Neural cell (in vitro differentiated cells): ENCODE data around the gene ZNF462. TPM values are rescaled to one million over a fixed set of nuclear protein-coding genes. Genes with fewer than 3 reads are reported as not detected.

ENCODE experiments used
- H2AFZ ChIP-seq: fragments of 200-600, 300-800 bp; sonication (generic), shearing (Covaris generic); 2 replicates; pipeline ENCODE4 v1.6.0; 2014; ENCODE audit warnings: low read depth, mild to moderate bottlenecking, antibody characterized with exemption, low read length, moderate library complexity
- H3F3A ChIP-seq: fragments of 200-600 bp; shearing (Covaris generic); 2 replicates; pipeline ENCODE4 v1.6.1; 2016; ENCODE audit warnings: mild to moderate bottlenecking, moderate library complexity, mixed read lengths, antibody characterized with exemption, low read length; ENCODE audit not compliant: insufficient read depth, poor library complexity, severe bottlenecking
- H3K27ac ChIP-seq: fragments of 200-600, 300-800 bp; sonication (generic), shearing (Covaris generic); 2 replicates; pipeline ENCODE4 v1.5.1; 2014; ENCODE audit warnings: mild to moderate bottlenecking, low read length, moderate library complexity
- H3K27me3 ChIP-seq: fragments of 300-800, 200-600 bp; sonication (generic), shearing (Covaris generic); 2 replicates; pipeline ENCODE4 v1.6.0; 2014; ENCODE audit warnings: mild to moderate bottlenecking, low read depth, low read length, moderate library complexity; ENCODE audit not compliant: insufficient read depth
- H3K36me3 ChIP-seq: fragments of 300-800, 200-600 bp; sonication (generic), shearing (Covaris generic); 2 replicates; pipeline ENCODE4 v1.5.1; 2014; ENCODE audit warnings: mild to moderate bottlenecking, antibody characterized with exemption, low read length, moderate library complexity; ENCODE audit not compliant: insufficient read depth
- H3K4me2 ChIP-seq: fragments of 300-800, 200-600 bp; sonication (generic), shearing (Covaris generic); 2 replicates; pipeline ENCODE4 v1.6.0; 2014; ENCODE audit warnings: mild to moderate bottlenecking, low read length
- H3K4me3 ChIP-seq: fragments of 300-800, 200-600 bp; sonication (generic), shearing (Covaris generic); 2 replicates; pipeline ENCODE4 v1.5.1; 2014; ENCODE audit warnings: mild to moderate bottlenecking, low read length, moderate library complexity
- H3K79me2 ChIP-seq: fragments of 200-600 bp; shearing (Covaris generic); replicated peaks from 2 replicates; pipeline ENCODE4 v1.6.0; 2014; ENCODE audit warnings: mild to moderate bottlenecking, low read length, moderate library complexity; ENCODE audit not compliant: insufficient read depth
- H3K9ac ChIP-seq: fragments of 300-800, 200-600 bp; sonication (generic), shearing (Covaris generic); 2 replicates; pipeline ENCODE4 v1.6.1; 2016; ENCODE audit warnings: mild to moderate bottlenecking, low read length, mixed read lengths
- H3K9me2 ChIP-seq: fragments of 200-600 bp; shearing (Covaris generic); 2 replicates; pipeline ENCODE4 v1.6.1; 2016; ENCODE audit warnings: mild to moderate bottlenecking, low read length, mixed read lengths; ENCODE audit not compliant: insufficient read depth
- H3K9me3 ChIP-seq: fragments of 200-600, 300-800 bp; sonication (generic), shearing (Covaris generic); 2 replicates; pipeline ENCODE4 v1.6.1; 2016; ENCODE audit warnings: mild to moderate bottlenecking, mixed run types, low read length, moderate library complexity, mixed read lengths
- H4K20me1 ChIP-seq: fragments of 200-600 bp; shearing (Covaris generic); 2 replicates; pipeline ENCODE4 v1.6.1; 2016; ENCODE audit warnings: mild to moderate bottlenecking, mixed run types; ENCODE audit not compliant: insufficient read depth
- CTCF ChIP-seq: fragments of 450-650 bp; IDR thresholded peaks from 2 replicates; pipeline ENCODE4 v1.5.1; 2014; ENCODE audit warnings: antibody characterized with exemption, mild to moderate bottlenecking, moderate library complexity; ENCODE audit not compliant: poor library complexity, severe bottlenecking
- EP300 ChIP-seq: fragments of 450-650 bp; conservative IDR thresholded peaks from 2 replicates; pipeline ENCODE4 v1.6.1; 2014; ENCODE audit warnings: antibody characterized with exemption, mild to moderate bottlenecking, moderate library complexity; ENCODE audit not compliant: poor library complexity, severe bottlenecking
- EZH2 ChIP-seq: fragments of 200-600, 300-800 bp; shearing (Covaris generic), sonication (generic); IDR thresholded peaks from 2 replicates; pipeline ENCODE4 v1.6.1; 2014; ENCODE audit warnings: antibody characterized with exemption, low read length, borderline replicate concordance, mild to moderate bottlenecking; ENCODE audit not compliant: insufficient read depth, poor library complexity, severe bottlenecking
- MXI1 ChIP-seq: fragments of 450-650 bp; conservative IDR thresholded peaks from 2 replicates; pipeline ENCODE4 v1.6.1; 2014; ENCODE audit warnings: antibody characterized with exemption, mild to moderate bottlenecking; ENCODE audit not compliant: poor library complexity, severe bottlenecking
- POLR2AphosphoS5 ChIP-seq: IDR thresholded peaks from 2 replicates; pipeline ENCODE4 v1.6.1; 2012
- RAD21 ChIP-seq: fragments of 450-650 bp; conservative IDR thresholded peaks from 2 replicates; pipeline ENCODE4 v1.6.1; 2014; ENCODE audit warnings: antibody characterized with exemption, mild to moderate bottlenecking, moderate library complexity
- REST ChIP-seq: IDR thresholded peaks from 2 replicates; pipeline ENCODE4 v1.6.1; 2012; ENCODE audit warnings: borderline replicate concordance
- SMC3 ChIP-seq: fragments of 450-650 bp; conservative IDR thresholded peaks from 2 replicates; pipeline ENCODE4 v1.6.1; 2014; ENCODE audit warnings: antibody characterized with exemption, mild to moderate bottlenecking, moderate library complexity; ENCODE audit not compliant: poor library complexity
- TAF1 ChIP-seq: IDR thresholded peaks from 2 replicates; pipeline ENCODE4 v1.6.1; 2012; ENCODE audit warnings: low read depth
- polyA plus RNA-seq: library from polyadenylated mRNA; depleted of rRNA; stranded (reverse); fragments of >200 nt; gene quantifications from 2 replicates; pipeline ENCODE4 v1.2.3, GENCODE V29; 2014

Gene ZNF462
- polyA plus RNA-seq, 1 donor from 2014 or later: 9.1 TPM

DNA sequence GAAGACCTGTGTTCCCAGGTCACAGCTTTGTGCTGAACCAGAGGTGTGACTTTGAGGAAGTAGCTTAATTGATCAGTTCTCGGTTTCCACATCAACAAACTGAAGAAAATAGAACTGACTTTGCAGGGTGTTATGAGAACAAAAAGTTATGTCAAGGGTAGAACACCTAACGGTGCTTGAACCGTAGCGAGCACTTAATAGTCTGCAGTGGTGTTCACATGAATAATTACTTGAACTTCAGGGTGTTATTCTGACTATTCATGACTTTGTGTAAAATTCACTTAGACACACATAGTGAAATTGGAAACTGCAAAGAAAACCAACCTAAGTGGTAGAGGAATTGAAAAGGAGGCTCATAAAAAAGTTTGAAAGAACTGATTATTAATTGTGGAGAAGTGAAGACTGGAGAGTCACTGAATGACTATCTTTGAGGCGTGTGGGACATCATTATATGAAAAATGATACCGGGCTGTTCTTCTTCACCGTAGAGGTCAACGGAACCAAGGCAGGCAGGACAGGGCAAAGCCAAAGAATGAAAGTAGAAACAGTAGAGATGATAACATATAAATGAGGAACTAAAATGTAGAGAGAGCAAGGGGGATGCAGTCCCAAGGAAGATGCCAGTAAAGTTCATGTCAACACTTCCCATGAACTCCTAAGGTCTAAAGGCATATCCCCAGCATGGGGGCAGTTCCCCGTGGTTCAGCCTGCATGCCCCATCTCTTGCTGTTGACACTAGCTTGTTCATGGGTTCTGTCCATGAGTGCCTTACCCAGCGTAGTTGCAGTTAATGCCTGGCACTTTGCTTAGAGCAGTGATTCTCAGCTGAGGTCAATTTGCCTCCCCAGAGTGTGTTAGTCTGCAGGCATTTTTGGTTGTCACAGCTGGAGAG, 118.7 kb downstream of the ZNF462 start:
- Histone ChIP-seq H3K9me2 (no peaks in the 10 kb centered on the region), H3K9me3 (no peaks in the 10 kb centered on the region), H3K4me2 (no peak overlapping the region), H3K4me3 (no peak overlapping the region), H3K79me2 (no peaks in the 10 kb centered on the region), H4K20me1 (no peaks in the 10 kb centered on the region), H2AFZ (no peak overlapping the region), H3K27ac (no peak overlapping the region), H3K9ac (no peak overlapping the region), H3F3A (no peaks in the 10 kb centered on the region), H3K27me3 (no peaks in the 10 kb centered on the region), H3K36me3 (peaks cover 28% of the 10 kb centered on the region)
- TF ChIP-seq CTCF: no peak
- TF ChIP-seq EP300: no peak
- TF ChIP-seq TAF1: no peak
- no peak for TF ChIP-seq POLR2AphosphoS5
- no peak for TF ChIP-seq RAD21
- no peak for TF ChIP-seq MXI1
- no peak for TF ChIP-seq REST
- TF ChIP-seq SMC3: no peak
- no peak for TF ChIP-seq EZH2

GRCh38 chr9:106982636-106983035, 119.7 kb downstream of the ZNF462 start:
- H3F3A ChIP-seq: no peaks in the 10 kb centered on the region
- peaks cover 18% of the 10 kb centered on the region for H3K36me3 ChIP-seq
- H3K4me3 ChIP-seq: no peak overlapping the region
- TF ChIP-seq RAD21 (no peak), EP300 (no peak), TAF1 (no peak), POLR2AphosphoS5 (no peak), MXI1 (no peak), CTCF (no peak), SMC3 (no peak), REST (no peak), EZH2 (no peak)
- no peaks in the 10 kb centered on the region for H3K27me3 ChIP-seq
- no peaks in the 10 kb centered on the region for H3K79me2 ChIP-seq
- H4K20me1 ChIP-seq: no peaks in the 10 kb centered on the region
- no peaks in the 10 kb centered on the region for H3K9me3 ChIP-seq
- H3K9ac ChIP-seq: no peak overlapping the region
- no peak overlapping the region for H3K27ac ChIP-seq
- H2AFZ ChIP-seq: no peak overlapping the region
- H3K4me2 ChIP-seq: no peak overlapping the region
- H3K9me2 ChIP-seq: no peaks in the 10 kb centered on the region
